ENCODE data around the gene ABI3. TPM values are rescaled to one million over a fixed set of nuclear protein-coding genes. Genes with fewer than 3 reads are reported as not detected.
"Not testable (repeated sequence)": the region's sequence is repeated elsewhere in the genome, so short reads cannot be mapped to it uniquely, and the experiment has no call there.

ABI3 gene
- polyA plus RNA-seq, 3 donors = 3.8 to 5.6 (median 4.5) TPM

DNA sequence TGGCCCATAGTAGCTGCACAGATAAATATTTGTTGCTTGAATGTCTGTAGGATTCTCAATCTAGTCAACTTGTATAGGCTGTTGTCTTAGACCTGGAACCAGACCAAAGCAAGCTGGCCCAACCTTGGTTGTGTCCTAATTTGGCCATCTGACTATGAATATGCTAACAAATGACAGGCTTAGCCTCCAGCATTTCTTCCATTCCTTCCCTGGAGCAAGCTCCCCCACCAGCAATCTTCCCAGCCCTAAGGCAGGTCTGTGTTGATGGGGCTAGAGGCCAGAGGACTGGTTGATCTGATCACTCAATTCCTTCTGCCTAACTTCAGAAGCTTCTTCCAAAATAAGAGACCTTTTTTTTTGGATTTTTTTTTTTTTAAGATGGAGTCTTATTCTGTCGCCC is 29.5 kb downstream of the ABI3 start:
- no peak for DNase-seq (ENCODE audit: extremely low read depth in 1 of 11, low read depth in 9 of 11, low spot score in 4 of 11)

DNA sequence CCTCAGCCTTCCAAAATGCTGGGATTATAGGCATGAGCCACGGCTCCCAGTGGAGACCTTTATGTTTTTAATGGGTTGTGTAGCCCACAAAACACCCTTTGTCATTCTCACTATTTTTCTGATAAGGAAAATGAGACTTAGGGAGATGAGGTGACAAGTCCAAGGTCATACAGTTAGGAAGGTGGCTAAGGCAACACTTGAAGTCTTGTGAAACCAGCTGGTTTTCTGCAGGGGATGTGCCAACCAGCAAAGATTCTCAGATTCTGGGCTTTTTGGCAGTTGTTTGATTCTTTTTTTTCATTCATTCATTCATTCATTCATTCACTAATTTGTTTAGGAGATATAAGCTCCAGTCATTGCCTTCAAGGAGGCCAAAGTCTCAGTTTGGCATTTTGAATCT is 30.1 kb downstream of the ABI3 start:
- no peak for DNase-seq (ENCODE audit: extremely low read depth in 1 of 11, low read depth in 9 of 11, low spot score in 4 of 11)

DNA sequence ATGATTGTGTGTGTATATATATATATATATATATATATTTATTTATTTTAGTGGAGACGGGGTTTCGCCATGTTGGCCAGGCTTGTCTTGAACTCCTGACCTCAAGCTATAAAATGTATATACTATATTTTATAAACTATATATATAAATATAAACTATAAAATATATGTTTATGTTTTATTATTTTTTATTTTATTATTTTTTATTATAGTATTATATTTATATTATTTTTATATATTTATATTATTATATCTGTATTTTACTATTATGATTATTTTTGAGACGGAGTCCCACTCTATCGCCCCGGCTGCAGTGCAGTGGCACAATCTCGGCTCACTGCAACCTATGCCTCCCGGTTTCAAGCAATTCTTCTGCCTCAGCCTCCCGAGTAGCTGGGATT is 30.5 kb downstream of the ABI3 start:
- DNase-seq (ENCODE audit: extremely low read depth in 1 of 11, low read depth in 9 of 11, low spot score in 4 of 11) = no peak

DNA sequence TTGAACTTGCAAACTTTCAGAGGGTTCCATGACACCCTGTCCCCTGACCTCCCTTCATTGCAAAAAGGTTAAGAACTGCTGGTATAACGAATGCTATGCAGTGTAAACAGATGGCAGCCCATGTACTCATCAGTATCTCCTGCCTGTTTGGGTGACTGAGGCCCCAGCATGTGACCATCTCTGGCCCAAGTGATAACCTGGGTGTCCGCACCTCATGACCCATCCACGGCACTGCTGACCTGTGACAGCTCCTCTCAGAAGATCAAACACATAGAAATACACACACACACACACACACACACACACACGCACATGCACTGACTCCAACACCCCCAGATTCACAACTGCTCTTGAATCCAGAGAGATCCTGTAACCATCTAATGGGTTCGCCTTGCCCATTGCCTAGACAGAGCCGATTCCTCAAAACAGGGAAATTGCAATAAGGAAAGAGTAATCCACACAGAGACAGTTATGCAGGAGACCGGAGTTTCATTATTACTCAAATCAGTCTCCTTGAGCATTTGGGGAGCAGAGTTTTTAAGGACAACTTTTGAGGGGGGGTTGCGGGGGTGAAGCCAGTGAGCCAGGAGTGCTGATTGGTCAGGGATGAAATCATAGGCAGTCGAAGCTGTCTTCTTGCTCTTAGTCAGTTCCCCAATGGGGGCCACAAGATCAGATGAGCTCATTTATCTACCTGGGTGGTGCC is 31.3 kb downstream of the ABI3 start:
- DNase-seq (ENCODE audit: extremely low read depth in 1 of 11, low read depth in 9 of 11, low spot score in 4 of 11) = no peak

DNA sequence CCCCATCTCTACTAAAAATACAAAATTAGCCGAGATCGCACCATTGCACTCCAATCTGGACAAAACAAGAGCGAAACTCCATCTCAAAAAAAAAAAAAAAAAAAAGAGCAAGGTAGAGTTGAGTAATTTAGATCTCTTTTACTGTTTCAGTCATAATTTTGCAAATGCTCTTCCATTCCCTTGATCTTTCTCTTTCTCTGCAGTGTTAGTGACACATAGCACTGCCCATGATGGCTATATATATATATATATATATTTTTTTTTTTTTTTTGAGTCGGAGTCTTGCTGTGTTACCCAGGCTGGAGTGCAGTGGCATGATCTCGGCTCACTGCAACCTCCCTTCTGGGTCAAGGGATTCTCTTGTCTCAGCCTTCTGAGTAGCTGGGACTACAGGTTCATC is 32.3 kb downstream of the ABI3 start:
- DNase-seq (ENCODE audit: extremely low read depth in 1 of 11, low read depth in 9 of 11, low spot score in 4 of 11) = no peak

DNA sequence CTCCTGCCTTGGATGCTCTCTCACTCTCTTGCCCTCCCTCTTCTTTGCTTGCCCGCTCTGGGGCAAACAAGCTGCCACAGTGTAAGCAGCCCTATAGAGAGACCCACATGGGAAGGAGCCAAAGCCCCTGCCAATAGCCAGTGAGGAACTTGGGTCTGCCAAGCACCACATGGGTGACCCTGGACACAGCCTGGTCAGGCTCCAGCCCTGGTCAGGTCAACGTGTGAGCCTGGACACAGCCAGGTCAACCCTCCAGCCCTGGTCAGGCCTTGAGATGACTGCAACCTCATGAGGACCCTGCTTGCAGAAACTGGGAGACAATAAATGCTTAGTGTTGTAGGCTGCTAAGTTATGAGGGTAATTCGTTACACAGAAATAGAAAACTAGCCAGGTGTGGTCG is 34.3 kb downstream of the ABI3 start:
- DNase-seq (ENCODE audit: extremely low read depth in 1 of 11, low read depth in 9 of 11, low spot score in 4 of 11) = no peak

DNA sequence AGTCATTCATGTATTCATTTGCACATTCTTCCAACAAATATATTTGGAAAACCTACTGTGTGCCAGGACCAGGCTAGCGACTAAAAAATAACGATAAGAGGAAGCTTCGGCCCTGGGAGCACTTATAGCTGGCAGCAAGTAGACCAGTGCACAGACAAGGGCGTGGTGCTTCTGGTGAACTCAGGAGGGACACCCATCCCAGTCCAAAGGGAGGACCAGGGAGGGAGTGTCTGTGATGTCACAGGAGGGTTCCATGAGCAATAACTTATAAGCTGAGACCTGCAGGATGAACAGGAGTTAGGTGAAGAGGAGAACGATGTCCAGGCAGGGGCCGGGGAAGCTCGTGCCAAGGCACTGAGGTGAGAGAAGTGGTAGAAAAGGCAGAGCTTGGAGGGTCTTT is 37.4 kb downstream of the ABI3 start:
- no peak for DNase-seq (ENCODE audit: extremely low read depth in 1 of 11, low read depth in 9 of 11, low spot score in 4 of 11)

DNA sequence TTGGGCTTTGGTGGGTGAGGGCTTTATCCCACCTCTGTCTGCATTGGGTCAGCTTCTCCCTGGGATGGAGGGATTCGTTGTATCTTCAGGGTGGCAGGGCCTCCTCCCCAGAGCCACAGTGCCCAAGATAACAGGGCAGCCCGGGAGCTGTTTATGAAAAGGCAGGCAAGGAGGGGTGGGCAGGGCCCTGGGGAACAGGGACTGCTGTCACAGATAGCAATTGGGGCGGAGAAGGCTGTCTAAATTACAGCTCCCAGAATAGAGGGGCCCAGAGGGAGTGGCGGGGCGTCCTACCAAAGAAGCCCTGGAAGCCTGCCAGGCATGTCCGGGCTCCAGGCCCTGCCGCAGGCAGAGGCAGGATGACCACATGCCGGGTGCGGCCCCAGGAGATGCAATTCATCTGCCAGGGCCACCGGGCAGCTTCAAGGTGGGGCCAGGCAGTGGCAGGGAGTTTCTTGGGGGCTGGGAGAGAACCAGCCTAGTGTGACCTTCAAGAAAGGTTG is 38.8 kb downstream of the ABI3 start:
- no peak for DNase-seq (ENCODE audit: extremely low read depth in 1 of 11, low read depth in 9 of 11, low spot score in 4 of 11)

DNA sequence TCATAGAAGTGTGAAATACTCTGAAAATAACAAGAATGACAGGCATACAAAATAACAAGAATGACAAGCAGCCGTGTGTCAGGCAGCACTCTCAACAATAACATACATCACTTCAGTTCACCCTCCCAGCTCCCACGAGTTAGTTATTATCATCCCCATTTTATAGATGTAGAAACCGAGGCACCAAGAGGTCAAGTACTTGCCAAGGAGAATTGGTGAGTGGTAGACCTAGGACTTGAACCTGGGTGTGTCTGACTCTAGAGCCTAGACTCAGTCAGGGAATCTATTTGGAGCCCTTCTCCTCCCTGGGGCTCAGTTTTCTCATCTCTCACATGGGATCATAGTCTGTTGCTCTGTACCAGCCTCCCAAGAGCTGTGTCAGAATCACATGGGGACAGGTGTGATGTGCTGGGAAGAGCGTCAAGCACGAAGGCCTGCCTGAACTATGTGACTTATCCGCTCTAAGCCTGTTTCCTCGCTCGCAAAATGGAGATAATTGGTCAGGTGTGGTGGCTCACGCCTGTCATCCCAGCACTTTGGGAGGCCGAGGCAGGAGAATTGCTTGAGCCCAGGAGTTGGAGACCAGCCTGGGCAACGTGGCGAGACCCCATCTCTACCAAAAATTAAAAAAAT is 39.5 kb downstream of the ABI3 start:
- DNase-seq (ENCODE audit: extremely low read depth in 1 of 11, low read depth in 9 of 11, low spot score in 4 of 11) = no peak

DNA sequence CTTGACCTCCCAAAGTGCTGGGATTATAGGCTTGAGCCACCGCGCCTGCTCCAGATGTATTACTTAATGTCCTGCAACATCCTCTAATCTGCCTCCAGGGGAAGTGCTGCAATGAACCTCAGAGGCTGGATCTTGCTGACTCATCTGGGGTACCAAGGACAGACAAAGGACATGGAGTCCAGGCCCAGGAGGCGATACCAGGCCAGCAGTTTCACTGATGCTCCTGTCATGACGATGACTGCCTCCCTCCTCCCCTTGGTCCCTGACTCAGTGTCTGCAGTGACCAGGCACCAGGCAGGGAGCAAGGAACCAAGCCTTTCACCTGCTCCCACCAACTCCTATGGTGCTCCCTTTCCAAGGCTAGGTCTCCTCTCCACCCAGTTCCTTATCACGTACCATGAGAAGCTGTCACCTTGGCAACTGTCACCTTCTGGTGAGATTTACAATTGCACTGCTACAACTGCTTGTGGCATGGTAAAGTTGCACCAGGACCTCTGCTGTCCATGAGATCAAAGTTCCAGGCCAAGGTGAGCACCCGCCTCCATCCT is 41.7 kb downstream of the ABI3 start:
- no peak for DNase-seq (ENCODE audit: extremely low read depth in 1 of 11, low read depth in 9 of 11, low spot score in 4 of 11)

DNA sequence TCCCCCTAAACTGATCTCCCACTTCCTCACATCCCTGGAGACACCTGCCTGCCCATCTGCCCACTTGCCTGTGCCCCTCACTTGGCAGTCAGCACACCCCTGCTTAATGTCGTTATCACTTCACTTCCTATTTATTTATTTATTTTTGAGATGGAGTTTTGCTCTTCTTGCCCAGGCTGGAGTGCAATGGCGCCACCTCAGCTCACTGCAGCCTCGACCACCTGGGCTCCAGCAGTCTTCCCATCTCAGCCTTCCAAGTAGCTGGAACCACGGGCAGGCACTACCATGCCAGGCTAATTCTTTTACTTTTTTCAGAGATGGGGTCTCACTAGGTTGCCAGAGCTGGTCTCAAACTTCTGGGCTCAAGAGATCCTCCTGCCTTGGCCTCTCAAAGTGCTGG is 43.6 kb downstream of the ABI3 start:
- no peak for DNase-seq (ENCODE audit: extremely low read depth in 1 of 11, low read depth in 9 of 11, low spot score in 4 of 11)

DNA sequence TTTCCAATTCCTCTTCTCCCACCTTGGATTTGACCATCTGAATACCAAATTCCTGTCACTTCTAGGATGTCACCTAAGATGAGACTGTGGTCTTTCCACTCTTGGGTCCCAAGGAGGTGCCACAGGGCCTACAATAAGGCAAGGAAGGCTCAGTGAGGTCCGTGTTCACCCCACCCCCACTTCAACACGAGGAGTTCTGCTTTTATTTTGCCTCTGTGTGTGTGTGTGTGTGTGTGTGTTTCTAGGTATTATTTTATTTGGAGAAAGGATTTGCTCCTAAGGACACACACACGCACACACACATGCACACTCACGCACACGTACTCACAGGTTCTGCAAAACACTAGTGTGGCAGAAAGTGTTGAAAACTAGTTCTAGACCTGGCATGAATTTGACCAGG is 44.6 kb downstream of the ABI3 start:
- no peak for DNase-seq (ENCODE audit: extremely low read depth in 1 of 11, low read depth in 9 of 11, low spot score in 4 of 11)

DNA sequence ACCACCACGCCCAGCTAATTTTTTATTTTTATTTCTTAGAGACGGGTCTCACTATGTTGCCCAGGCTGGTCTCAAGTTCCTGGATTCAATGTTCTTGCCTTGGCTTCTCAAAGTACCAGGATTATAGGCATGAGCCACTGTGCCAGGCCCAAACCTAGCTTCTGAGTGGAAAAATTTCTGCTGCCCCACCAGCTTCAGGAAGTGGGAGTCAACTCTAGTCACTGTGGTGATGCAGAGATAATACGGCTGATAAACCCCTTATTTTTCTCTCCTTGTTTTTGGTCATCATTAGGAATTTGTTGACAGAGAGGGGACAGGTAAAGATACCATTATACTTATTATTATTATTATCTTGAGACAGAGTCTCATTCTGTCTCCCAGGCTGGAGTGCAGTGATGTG is 47.9 kb downstream of the ABI3 start:
- DNase-seq (ENCODE audit: extremely low read depth in 1 of 11, low read depth in 9 of 11, low spot score in 4 of 11) = no peak

DNA sequence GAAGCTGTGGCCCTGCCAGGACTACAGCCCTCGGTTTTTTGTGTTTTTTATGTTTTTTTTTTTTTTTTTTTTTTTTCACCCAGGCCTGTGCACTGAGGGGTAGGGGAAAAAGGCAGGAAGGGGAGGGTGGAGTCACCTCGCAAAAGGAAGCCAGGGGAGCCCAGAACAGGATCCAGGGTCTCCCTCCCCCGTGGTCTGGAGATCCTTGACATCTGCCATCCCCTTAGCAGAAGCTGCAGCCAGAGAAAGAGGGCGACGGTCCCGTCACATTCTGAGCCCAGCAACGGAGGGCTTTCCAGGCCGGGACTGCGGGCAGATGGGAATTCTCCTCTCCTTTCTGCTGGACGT is 49.1 kb downstream of the ABI3 start:
- no peak for DNase-seq (ENCODE audit: extremely low read depth in 1 of 11, low read depth in 9 of 11, low spot score in 4 of 11)

DNA sequence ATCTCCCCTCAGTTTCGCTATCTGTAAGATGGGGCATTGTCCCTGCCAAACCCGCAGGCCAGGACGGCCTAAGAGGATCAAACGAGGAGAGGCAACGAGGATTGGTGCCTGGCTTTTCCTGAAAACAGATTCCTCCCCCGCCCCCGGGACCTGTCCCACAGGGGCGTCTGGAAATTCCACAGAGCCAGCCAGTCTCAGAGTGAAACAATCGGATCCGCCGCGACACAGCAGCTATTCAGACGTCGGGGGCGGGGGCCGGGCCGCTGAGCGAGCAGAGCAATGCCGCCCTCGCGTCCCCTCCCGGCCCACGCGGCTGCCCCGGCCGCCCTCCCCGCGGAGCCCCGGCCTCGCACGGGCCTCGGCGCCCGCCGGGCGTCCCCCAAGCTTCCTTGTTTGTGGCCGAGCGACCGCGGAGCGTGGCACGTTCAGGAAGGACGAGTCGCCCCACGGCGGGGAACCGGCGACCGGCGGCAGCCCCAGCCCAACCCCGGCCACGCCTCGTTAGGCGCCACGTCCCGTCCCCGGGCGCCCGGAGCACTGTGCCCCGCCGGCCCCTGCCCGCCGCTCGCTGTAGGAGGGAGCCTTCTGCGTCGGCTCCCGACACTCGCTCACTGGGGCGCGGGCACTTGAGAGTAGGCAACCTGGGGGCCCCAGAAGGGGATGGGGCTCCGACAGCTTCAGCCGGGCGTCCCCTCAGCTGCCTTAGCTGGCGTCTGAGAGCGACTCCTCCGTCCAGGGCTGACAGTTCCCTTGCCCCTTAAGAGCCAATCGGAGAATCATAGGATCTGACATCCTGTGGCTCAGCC is 49.7 kb downstream of the ABI3 start:
- DNase-seq (ENCODE audit: extremely low read depth in 1 of 11, low read depth in 9 of 11, low spot score in 4 of 11) = peak in 10 of 11 donors; percentile 8 to 54 (median 33)

DNA sequence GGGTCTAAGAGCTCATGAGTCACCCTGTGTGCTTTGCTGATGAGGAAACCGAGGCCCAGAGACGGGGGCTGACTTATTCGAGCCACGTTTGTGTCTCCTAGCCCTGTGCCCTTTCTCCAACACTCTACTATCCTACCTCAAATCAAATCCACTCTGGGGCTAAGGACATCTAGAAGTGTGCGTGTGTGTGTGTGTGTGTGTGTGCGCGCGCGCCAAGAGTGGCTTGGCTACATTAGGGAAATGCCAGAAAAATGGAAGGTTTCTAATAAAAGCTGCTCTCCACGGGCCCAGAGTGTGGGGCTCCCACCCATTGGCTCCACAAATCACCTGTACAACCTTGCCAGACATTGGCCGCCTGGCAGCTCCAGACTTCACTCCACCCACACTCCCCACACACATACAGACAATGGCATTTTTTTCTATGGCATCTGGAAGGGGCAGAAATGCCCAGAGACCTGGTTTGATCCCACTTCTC is 50.3 kb downstream of the ABI3 start:
- no peak for DNase-seq (ENCODE audit: extremely low read depth in 1 of 11, low read depth in 9 of 11, low spot score in 4 of 11)

DNA sequence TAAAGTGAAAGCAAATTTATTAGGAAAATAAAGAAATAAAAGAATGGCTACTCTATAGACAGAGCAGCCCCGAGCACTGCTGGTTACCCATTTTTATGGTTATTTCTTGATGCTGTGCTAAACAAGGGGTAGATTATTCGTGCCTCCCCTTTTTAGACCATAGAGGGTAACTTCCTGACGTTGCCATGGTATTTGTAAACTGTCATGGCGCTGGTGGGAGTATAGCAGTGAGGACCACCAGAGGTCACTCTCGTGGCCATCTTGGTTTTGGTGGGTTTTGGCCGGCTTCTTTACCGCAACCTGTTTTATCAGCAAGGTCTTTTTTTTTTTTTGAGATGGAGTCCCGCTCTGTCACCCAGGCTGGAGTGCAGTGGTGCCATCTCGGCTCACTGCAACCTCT is 51.0 kb downstream of the ABI3 start:
- not testable (repeated sequence) for DNase-seq (ENCODE audit: extremely low read depth in 1 of 11, low read depth in 9 of 11, low spot score in 4 of 11)

DNA sequence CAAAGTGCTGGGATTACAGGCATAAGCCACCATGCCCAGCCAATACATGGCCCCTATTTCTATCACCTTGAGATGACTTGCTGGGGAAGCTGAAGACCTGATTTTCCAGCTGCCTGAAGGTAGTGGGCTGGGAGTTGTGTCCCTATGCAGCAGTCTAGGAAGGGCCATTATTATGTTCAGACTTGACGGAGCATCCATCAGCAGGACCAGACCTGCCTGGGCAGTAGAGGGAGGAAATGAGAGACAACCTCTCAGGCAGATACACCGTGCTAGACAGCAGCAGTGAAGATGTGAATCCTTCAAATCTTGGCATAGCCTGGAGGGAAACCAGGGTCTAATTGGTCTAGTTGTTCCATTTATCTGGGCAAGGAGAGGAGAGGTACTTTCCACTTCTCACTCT is 55.7 kb downstream of the ABI3 start:
- DNase-seq (ENCODE audit: extremely low read depth in 1 of 11, low read depth in 9 of 11, low spot score in 4 of 11) = no peak

DNA sequence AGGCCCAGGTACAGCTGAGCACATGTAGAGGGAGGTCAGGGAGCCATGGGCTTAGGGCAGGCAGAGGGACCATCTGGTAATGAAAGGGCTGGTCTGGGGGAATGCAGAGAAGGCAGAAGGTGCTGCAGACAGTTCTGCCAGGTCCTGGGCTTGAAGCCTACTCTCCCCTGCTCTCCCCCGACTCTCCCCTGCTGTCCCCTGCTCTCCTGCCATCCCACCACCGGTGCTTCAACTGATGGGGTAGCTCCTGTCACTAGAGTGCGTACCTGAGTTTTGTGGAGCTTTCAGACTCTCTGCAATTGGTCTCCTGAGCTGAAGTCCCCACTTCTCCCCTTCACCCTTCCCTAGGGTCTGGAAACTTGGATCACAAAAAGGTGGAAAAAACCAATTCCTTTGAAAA is 57.4 kb downstream of the ABI3 start:
- no peak for DNase-seq (ENCODE audit: extremely low read depth in 1 of 11, low read depth in 9 of 11, low spot score in 4 of 11)

DNA sequence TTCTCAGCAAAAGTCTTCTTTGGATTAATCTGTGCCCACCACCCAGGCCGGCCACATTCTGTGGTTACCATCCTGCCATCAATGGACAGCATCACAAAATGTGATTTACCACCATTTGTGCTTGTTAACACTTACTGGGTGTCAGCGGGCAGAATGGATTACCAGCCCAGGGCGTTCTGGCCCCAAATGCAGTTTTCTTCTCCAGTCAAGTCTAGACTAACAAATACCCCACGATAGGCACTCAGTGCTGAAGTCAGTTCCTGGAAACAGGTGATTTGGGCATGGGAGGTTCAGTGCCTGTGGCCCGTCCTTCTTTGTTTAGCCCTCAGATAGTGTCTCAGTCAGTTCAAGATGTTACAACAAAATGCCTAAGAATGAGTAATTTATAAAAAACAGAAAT is 58.8 kb downstream of the ABI3 start:
- DNase-seq (ENCODE audit: extremely low read depth in 1 of 11, low read depth in 9 of 11, low spot score in 4 of 11) = no peak
